GM10847 (cell line): ENCODE results near the gene KRT80.

Experiments used
- POLR2A ChIP-seq: IDR thresholded peaks from 2 replicates; pipeline ENCODE4 v1.6.1; 2011; ENCODE audit not compliant: insufficient read length; ENCODE audit errors: extremely low read depth

KRT80 gene

GRCh38 chr12:52191841-52192791, at the start of gene KRT80:
TSS of gene KRT80 (minus strand) at chr12:52192014. CDS start at chr12:52191902, 112 bp downstream.
- no peak for TF ChIP-seq POLR2A

- no peak for TF ChIP-seq POLR2A
Measured at GRCh38 chr12:52241205-52241842, 49.5 kb upstream of the KRT80 start.

- TF ChIP-seq POLR2A, result no peak
Measured at GRCh38 chr12:52239767-52240166, 48.0 kb upstream of the KRT80 start.

- TF ChIP-seq POLR2A, result no peak
Measured at GRCh38 chr12:52238916-52239646, 47.3 kb upstream of the KRT80 start.

- no peak for TF ChIP-seq POLR2A
Measured at GRCh38 chr12:52238207-52238840, 46.5 kb upstream of the KRT80 start.

GRCh38 chr12:52236386-52237050, 44.7 kb upstream of the KRT80 start:
- no peak for TF ChIP-seq POLR2A

DNA sequence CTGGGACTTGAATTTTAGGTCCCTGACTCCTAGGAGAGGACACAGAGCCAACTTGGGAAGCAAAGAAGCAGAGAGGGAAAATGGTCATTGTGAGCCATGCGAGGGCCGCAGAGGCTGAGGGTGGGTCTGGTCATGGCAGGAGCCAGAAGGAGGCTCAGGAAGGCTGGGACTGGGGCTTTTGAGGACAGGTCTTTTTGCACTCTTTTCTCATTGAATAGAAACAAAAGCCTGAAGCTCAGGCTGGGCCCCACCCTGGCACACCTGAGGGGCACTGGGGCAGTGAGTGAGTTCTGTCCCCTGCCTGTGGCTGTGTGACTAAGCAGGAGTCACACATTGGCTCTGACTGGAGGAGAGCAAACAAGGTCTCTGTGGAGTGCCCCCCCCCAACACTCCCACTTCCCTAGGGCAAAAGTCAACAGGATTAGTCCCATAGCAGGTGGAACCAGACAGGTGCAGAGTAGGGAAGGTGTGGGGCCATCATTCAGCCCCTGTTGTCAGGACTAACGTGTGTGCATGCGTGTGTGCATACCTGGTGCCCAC, 44.1 kb upstream of the KRT80 start:
- no peak for TF ChIP-seq POLR2A

GRCh38 chr12:52235001-52235764, 43.4 kb upstream of the KRT80 start:
- TF ChIP-seq POLR2A, result no peak

DNA sequence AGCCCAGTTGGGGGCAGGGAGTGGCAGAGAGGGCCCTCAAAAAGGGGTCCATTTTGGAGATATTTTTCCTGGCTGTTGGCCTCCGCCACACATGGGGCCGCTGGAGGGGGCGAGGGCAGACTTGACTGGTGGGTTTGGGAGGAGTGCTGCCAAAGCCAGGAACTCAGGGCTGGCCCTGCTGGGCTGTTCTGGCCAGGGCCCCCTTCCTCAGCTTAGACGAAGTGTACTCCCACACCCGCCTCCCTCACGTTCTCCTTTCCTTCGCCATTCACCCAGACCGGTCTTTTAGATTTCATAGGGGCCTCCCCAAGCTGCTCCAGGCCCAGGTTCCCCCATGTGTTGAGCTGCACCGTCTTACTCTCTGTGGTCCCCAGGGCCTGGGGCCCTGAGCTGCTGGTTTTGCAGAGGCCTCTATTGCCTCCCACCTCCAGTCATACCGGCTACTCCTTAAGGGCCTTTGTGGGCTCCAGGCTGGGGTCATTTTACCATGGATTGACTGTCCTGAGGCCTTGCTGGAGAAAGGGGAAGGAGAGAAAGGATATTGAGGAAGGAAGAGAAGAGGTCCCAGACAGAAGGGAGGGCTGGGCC, 42.5 kb upstream of the KRT80 start:
- TF ChIP-seq POLR2A, result no peak

GRCh38 chr12:52233462-52234207, 41.8 kb upstream of the KRT80 start:
- no peak for TF ChIP-seq POLR2A

GRCh38 chr12:52232674-52233461, 41.1 kb upstream of the KRT80 start, which contains the start of gene KRT7:
TSS of gene KRT7 (plus strand) at chr12:52233243. CDS start at chr12:52233297, 54 bp downstream.
- no peak for TF ChIP-seq POLR2A

DNA sequence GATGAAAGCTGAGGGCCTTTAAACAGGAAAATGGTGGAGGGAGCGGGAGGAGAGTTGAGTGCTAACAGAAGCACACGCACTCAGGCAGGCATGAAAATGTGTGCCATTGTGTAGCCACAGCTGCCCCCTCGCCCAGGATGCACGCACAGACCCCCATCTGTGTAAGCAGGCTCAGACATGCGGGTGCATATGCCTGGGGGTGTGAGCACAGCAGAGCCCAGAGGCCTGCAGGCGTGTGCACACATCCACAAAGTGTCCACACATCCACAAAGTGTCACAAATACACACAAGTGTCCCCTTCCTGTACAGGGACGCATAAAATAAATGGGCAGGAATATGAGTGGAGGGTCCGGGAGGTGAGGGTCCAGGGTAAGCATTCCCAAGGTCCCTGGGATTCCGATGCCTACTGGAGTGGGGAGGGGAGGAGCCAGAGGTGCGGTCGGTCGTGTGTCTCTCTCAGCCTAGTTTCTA, 40.4 kb upstream of the KRT80 start:
- TF ChIP-seq POLR2A, result no peak
